HEK293 (cell line): ENCODE results near the gene FKRP.
"Not testable (repeated sequence)": the region's sequence is repeated elsewhere in the genome, so short reads cannot be mapped to it uniquely, and the experiment has no call there.

Experiments
- GFI1B ChIP-seq: fragments of 450-650 bp; formaldehyde crosslinking; IDR thresholded peaks from 2 replicates; pipeline ENCODE4 v1.5.1; 2016; ENCODE audit warnings: missing biosample characterization, missing genetic modification characterization
- KLF7 ChIP-seq: fragments of 450-650 bp; formaldehyde crosslinking; IDR thresholded peaks from 2 replicates; pipeline ENCODE4 v1.5.1; 2016; ENCODE audit warnings: missing biosample characterization, missing genetic modification characterization, borderline replicate concordance
- ZNF138 ChIP-seq: fragments of 450-650 bp; formaldehyde crosslinking; IDR thresholded peaks from 2 replicates; pipeline ENCODE4 v1.5.1; 2016; ENCODE audit warnings: missing biosample characterization, missing genetic modification characterization, borderline replicate concordance
- ZNF274 ChIP-seq, 2 experiments: fragments of 200-500 bp in 1 of 2; fragments of 450-650 bp in 1 of 2; sonication (Bioruptor generic) in 1 of 2; formaldehyde crosslinking in 1 of 2; IDR thresholded peaks; 2 replicates each; pipeline versions ENCODE4 v1.5.1 to v1.6.1; 2014 to 2016; ENCODE audit warnings: borderline replicate concordance in 1 of 2, inconsistent platforms in 1 of 2, low read length in 1 of 2, missing biosample characterization in 1 of 2, missing genetic modification characterization in 1 of 2
- ZNF292 ChIP-seq: fragments of 450-650 bp; formaldehyde crosslinking; IDR thresholded peaks from 2 replicates; pipeline ENCODE4 v1.5.1; 2016; ENCODE audit warnings: low read depth, missing biosample characterization, missing genetic modification characterization, borderline replicate concordance
- ZNF335 ChIP-seq: fragments of 450-650 bp; formaldehyde crosslinking; conservative IDR thresholded peaks from 2 replicates; pipeline ENCODE4 v1.5.1; 2016; ENCODE audit warnings: missing biosample characterization, missing genetic modification characterization
- ZNF473 ChIP-seq: fragments of 450-650 bp; formaldehyde crosslinking; IDR thresholded peaks from 2 replicates; pipeline ENCODE4 v1.5.1; 2017; ENCODE audit warnings: missing biosample characterization, missing genetic modification characterization
- ZNF623 ChIP-seq: fragments of 450-650 bp; formaldehyde crosslinking; IDR thresholded peaks from 2 replicates; pipeline ENCODE4 v1.5.1; 2016; ENCODE audit warnings: missing biosample characterization, missing genetic modification characterization
- TF ChIP-seq, protein P1 (sequence below): fragments of 450-650 bp; formaldehyde crosslinking; IDR thresholded peaks from 2 replicates; pipeline ENCODE4 v1.5.1; 2016; ENCODE audit warnings: missing biosample characterization, missing genetic modification characterization
- TF ChIP-seq, protein P2 (sequence below): fragments of 450-650 bp; formaldehyde crosslinking; IDR thresholded peaks from 2 replicates; pipeline ENCODE4 v1.5.1; 2016; ENCODE audit warnings: missing biosample characterization, missing genetic modification characterization
- TF ChIP-seq, protein P3 (sequence below): fragments of 450-650 bp; formaldehyde crosslinking; IDR thresholded peaks from 2 replicates; pipeline ENCODE4 v1.5.1; 2016; ENCODE audit warnings: missing biosample characterization, missing genetic modification characterization

DNA sequence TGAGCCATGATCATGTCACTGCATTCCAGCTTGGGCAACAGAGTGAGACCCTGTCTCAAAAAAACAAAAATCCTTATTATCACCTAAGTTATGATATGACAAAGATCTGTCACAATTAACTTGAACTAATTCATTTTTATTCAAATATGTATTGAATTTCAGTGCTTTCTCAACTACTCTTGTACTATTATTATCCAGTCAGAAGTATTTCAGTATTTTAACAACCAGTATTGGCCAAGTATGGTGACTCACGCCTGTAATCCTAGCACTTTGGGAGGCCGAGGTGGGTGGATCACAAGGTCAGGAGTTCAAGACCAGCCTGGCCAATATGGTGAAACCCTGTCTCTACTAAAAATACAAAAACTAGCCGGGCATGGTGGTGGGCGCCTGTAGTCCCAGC, 15.0 kb downstream of the FKRP start:
- TF ChIP-seq, protein P1, sequence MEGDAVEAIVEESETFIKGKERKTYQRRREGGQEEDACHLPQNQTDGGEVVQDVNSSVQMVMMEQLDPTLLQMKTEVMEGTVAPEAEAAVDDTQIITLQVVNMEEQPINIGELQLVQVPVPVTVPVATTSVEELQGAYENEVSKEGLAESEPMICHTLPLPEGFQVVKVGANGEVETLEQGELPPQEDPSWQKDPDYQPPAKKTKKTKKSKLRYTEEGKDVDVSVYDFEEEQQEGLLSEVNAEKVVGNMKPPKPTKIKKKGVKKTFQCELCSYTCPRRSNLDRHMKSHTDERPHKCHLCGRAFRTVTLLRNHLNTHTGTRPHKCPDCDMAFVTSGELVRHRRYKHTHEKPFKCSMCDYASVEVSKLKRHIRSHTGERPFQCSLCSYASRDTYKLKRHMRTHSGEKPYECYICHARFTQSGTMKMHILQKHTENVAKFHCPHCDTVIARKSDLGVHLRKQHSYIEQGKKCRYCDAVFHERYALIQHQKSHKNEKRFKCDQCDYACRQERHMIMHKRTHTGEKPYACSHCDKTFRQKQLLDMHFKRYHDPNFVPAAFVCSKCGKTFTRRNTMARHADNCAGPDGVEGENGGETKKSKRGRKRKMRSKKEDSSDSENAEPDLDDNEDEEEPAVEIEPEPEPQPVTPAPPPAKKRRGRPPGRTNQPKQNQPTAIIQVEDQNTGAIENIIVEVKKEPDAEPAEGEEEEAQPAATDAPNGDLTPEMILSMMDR = not testable (repeated sequence)
- TF ChIP-seq KLF7 (tag by site-specific recombination); ZNF138 (tag by site-specific recombination); ZNF623 (tag by site-specific recombination); ZNF274 (IDR thresholded peaks at IDR 0.05; ENCODE audit: low read length); ZNF274 (tag by site-specific recombination; IDR thresholded peaks at IDR 0.05; ENCODE audit: borderline replicate concordance); ZNF473 (tag by site-specific recombination); ZNF292 (tag by site-specific recombination); ZNF335 (tag by site-specific recombination); GFI1B (tag by site-specific recombination): not testable (repeated sequence)
- TF ChIP-seq, protein P2, sequence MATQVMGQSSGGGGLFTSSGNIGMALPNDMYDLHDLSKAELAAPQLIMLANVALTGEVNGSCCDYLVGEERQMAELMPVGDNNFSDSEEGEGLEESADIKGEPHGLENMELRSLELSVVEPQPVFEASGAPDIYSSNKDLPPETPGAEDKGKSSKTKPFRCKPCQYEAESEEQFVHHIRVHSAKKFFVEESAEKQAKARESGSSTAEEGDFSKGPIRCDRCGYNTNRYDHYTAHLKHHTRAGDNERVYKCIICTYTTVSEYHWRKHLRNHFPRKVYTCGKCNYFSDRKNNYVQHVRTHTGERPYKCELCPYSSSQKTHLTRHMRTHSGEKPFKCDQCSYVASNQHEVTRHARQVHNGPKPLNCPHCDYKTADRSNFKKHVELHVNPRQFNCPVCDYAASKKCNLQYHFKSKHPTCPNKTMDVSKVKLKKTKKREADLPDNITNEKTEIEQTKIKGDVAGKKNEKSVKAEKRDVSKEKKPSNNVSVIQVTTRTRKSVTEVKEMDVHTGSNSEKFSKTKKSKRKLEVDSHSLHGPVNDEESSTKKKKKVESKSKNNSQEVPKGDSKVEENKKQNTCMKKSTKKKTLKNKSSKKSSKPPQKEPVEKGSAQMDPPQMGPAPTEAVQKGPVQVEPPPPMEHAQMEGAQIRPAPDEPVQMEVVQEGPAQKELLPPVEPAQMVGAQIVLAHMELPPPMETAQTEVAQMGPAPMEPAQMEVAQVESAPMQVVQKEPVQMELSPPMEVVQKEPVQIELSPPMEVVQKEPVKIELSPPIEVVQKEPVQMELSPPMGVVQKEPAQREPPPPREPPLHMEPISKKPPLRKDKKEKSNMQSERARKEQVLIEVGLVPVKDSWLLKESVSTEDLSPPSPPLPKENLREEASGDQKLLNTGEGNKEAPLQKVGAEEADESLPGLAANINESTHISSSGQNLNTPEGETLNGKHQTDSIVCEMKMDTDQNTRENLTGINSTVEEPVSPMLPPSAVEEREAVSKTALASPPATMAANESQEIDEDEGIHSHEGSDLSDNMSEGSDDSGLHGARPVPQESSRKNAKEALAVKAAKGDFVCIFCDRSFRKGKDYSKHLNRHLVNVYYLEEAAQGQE (tag by site-specific recombination) = not testable (repeated sequence)
- TF ChIP-seq, protein P3, sequence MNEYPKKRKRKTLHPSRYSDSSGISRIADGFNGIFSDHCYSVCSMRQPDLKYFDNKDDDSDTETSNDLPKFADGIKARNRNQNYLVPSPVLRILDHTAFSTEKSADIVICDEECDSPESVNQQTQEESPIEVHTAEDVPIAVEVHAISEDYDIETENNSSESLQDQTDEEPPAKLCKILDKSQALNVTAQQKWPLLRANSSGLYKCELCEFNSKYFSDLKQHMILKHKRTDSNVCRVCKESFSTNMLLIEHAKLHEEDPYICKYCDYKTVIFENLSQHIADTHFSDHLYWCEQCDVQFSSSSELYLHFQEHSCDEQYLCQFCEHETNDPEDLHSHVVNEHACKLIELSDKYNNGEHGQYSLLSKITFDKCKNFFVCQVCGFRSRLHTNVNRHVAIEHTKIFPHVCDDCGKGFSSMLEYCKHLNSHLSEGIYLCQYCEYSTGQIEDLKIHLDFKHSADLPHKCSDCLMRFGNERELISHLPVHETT (tag by site-specific recombination) = not testable (repeated sequence)
